Type B pancreatic cell (in vitro differentiated cells): ENCODE measurements around the gene SNW1. TPM values are rescaled to one million over a fixed set of nuclear protein-coding genes. Genes with fewer than 3 reads are reported as not detected.
A peak's percentile ranks its signal among the peaks of the same experiment; 100 is the strongest.
"Not testable (repeated sequence)": the region's sequence is repeated elsewhere in the genome, so short reads cannot be mapped to it uniquely, and the experiment has no call there.

Experiments used
- DNase-seq: peaks from one replicate; pipeline ENCODE4 v3.0.0; 2021; ENCODE audit warnings: mixed read lengths; ENCODE audit not compliant: unreplicated experiment; ENCODE audit errors: extremely low spot score
- H3K27ac Mint-ChIP-seq: 2 replicates; pipeline ENCODE4 v1.8.0; 2021; ENCODE audit warnings: mild to moderate bottlenecking, mixed read lengths
- H3K27me3 Mint-ChIP-seq: 2 replicates; pipeline ENCODE4 v1.8.0; 2021; ENCODE audit warnings: mixed read lengths
- H3K36me3 Mint-ChIP-seq: 2 replicates; pipeline ENCODE4 v1.8.0; 2021; ENCODE audit warnings: mixed read lengths
- H3K4me1 Mint-ChIP-seq: one replicate; pipeline ENCODE4 v1.8.0; 2021; ENCODE audit warnings: mixed read lengths; ENCODE audit not compliant: unreplicated experiment
- H3K4me3 Mint-ChIP-seq: 2 replicates; pipeline ENCODE4 v1.8.0; 2021; ENCODE audit warnings: mild to moderate bottlenecking, mixed read lengths
- H3K9me3 Mint-ChIP-seq: 2 replicates; pipeline ENCODE4 v1.8.0; 2021; ENCODE audit warnings: mixed read lengths
- CTCF ChIP-seq: fragments of 200-600 bp; sonication (generic); conservative IDR thresholded peaks from 2 replicates; pipeline ENCODE4 v1.5.0; 2021; ENCODE audit warnings: antibody characterized with exemption, mild to moderate bottlenecking
- total RNA-seq: library from RNA; stranded (reverse); gene quantifications from 2 replicates; pipeline ENCODE4 v1.2.1, GENCODE V29; 2021; ENCODE audit warnings: low replicate concordance

Gene SNW1
- total RNA-seq, 1 donor from 2014 or later, result 81.2 TPM

GRCh38 chr14:77763316-77763715, 2.4 kb upstream of the SNW1 start:
- Mint-ChIP-seq H3K27me3 (no peaks in the 10 kb centered on the region), H3K4me3 (no peak overlapping the region), H3K9me3 (no peaks in the 10 kb centered on the region), H3K4me1 (peaks cover 12% of the 10 kb centered on the region), H3K36me3 (peaks cover 3% of the 10 kb centered on the region), H3K27ac (no peak overlapping the region)
- DNase-seq, result no peak
- no peak for TF ChIP-seq CTCF

GRCh38 chr14:77761205-77761931, 412 bp upstream of the SNW1 start:
- no peak for DNase-seq
- Mint-ChIP-seq H3K36me3 (peaks cover 10% of the 10 kb centered on the region), H3K27me3 (no peaks in the 10 kb centered on the region), H3K27ac (peak overlapping the region; percentile 96), H3K4me1 (peaks cover 14% of the 10 kb centered on the region), H3K9me3 (no peaks in the 10 kb centered on the region), H3K4me3 (peak overlapping the region; percentile 97)
- peak; percentile 42 for TF ChIP-seq CTCF

GRCh38 chr14:77752799-77753516, 8.0 kb downstream of the SNW1 start:
- H3K27ac Mint-ChIP-seq, result no peak overlapping the region
- DNase-seq, result no peak
- H3K4me1 Mint-ChIP-seq, result peaks cover 9% of the 10 kb centered on the region
- peaks cover 40% of the 10 kb centered on the region for H3K36me3 Mint-ChIP-seq
- no peaks in the 10 kb centered on the region for H3K9me3 Mint-ChIP-seq
- no peaks in the 10 kb centered on the region for H3K27me3 Mint-ChIP-seq
- H3K4me3 Mint-ChIP-seq, result no peak overlapping the region
- no peak for TF ChIP-seq CTCF

- H3K4me3 Mint-ChIP-seq, result no peak overlapping the region
- no peak for DNase-seq
- peaks cover 9% of the 10 kb centered on the region for H3K4me1 Mint-ChIP-seq
- peaks cover 34% of the 10 kb centered on the region for H3K36me3 Mint-ChIP-seq
- H3K9me3 Mint-ChIP-seq, result no peaks in the 10 kb centered on the region
- no peaks in the 10 kb centered on the region for H3K27me3 Mint-ChIP-seq
- H3K27ac Mint-ChIP-seq, result no peak overlapping the region
- no peak for TF ChIP-seq CTCF
Measured at GRCh38 chr14:77752266-77752665, 8.7 kb downstream of the SNW1 start.

- H3K4me1 Mint-ChIP-seq, H3K9me3 Mint-ChIP-seq, H3K27ac Mint-ChIP-seq, DNase-seq, H3K27me3 Mint-ChIP-seq, H3K4me3 Mint-ChIP-seq: not testable (repeated sequence)
- peaks cover 33% of the 10 kb centered on the region for H3K36me3 Mint-ChIP-seq
Measured at GRCh38 chr14:77747425-77747824, 13.5 kb downstream of the SNW1 start.

- no peak for DNase-seq
- H3K4me3 Mint-ChIP-seq, result no peak overlapping the region
- no peaks in the 10 kb centered on the region for H3K4me1 Mint-ChIP-seq
- no peaks in the 10 kb centered on the region for H3K9me3 Mint-ChIP-seq
- H3K27ac Mint-ChIP-seq, result no peak overlapping the region
- no peak for TF ChIP-seq CTCF
- H3K27me3 Mint-ChIP-seq, result no peaks in the 10 kb centered on the region
- H3K36me3 Mint-ChIP-seq, result peaks cover 42% of the 10 kb centered on the region
Measured at GRCh38 chr14:77746064-77746702, 14.8 kb downstream of the SNW1 start.
